HepG2 (cell line): ENCODE data around the gene U2AF2. TPM values are rescaled to one million over a fixed set of nuclear protein-coding genes. Genes with fewer than 3 reads are reported as not detected.

Experiments
- ARID4A ChIP-seq: sonication (generic); formaldehyde crosslinking; IDR thresholded peaks from 2 replicates; pipeline ENCODE4 v1.5.0; 2020; ENCODE audit warnings: mild to moderate bottlenecking, missing genetic modification reagents, borderline replicate concordance
- BRCA1 ChIP-seq: sonication (generic); formaldehyde crosslinking; IDR thresholded peaks from 2 replicates; pipeline ENCODE4 v1.4.0; 2020; ENCODE audit warnings: missing genetic modification reagents
- CC2D1A ChIP-seq: sonication (generic); formaldehyde crosslinking; IDR thresholded peaks from 2 replicates; pipeline ENCODE4 v1.8.1; 2023; ENCODE audit warnings: mild to moderate bottlenecking, missing genetic modification reagents
- CHCHD3 ChIP-seq: sonication (generic); formaldehyde crosslinking; IDR thresholded peaks from 2 replicates; pipeline ENCODE4 v1.8.0; 2022; ENCODE audit warnings: mild to moderate bottlenecking, missing genetic modification reagents, moderate library complexity
- CTCF ChIP-seq: sonication (generic); formaldehyde crosslinking; IDR thresholded peaks from 2 replicates; pipeline ENCODE4 v1.5.0; 2020; ENCODE audit warnings: mild to moderate bottlenecking, missing genetic modification reagents, moderate library complexity
- HDAC2 ChIP-seq: sonication (generic); formaldehyde crosslinking; IDR thresholded peaks from 2 replicates; pipeline ENCODE4 v1.4.0; 2020; ENCODE audit warnings: missing genetic modification reagents
- HMG20A ChIP-seq: IDR thresholded peaks from 2 replicates; pipeline ENCODE4 v1.6.1; 2016; ENCODE audit warnings: borderline replicate concordance
- NRL ChIP-seq: sonication (generic); formaldehyde crosslinking; IDR thresholded peaks from 2 replicates; pipeline ENCODE4 v1.5.0; 2020; ENCODE audit warnings: missing genetic modification reagents, mild to moderate bottlenecking, moderate library complexity, borderline replicate concordance
- RFXAP ChIP-seq: sonication (generic); formaldehyde crosslinking; IDR thresholded peaks from 2 replicates; pipeline ENCODE4 v1.4.0; 2020; ENCODE audit warnings: missing genetic modification reagents, borderline replicate concordance
- SYNCRIP ChIP-seq: fragments of 200-400 bp; formaldehyde crosslinking; IDR thresholded peaks from 2 replicates; pipeline ENCODE4 v1.6.1; 2018; ENCODE audit warnings: mild to moderate bottlenecking, low read depth, low read length; ENCODE audit not compliant: insufficient read depth
- ZFP36L2 ChIP-seq: sonication (generic); formaldehyde crosslinking; IDR thresholded peaks from 2 replicates; pipeline ENCODE4 v1.4.0; 2020; ENCODE audit warnings: missing genetic modification reagents
- ZFP37 ChIP-seq: sonication (generic); formaldehyde crosslinking; IDR thresholded peaks from 2 replicates; pipeline ENCODE4 v1.4.0; 2020; ENCODE audit warnings: missing genetic modification reagents, borderline replicate concordance
- ZNF251 ChIP-seq: sonication (generic); formaldehyde crosslinking; IDR thresholded peaks from 2 replicates; pipeline ENCODE4 v1.9.0; 2021; ENCODE audit warnings: mild to moderate bottlenecking, missing genetic modification reagents
- ZNF572 ChIP-seq: sonication (generic); formaldehyde crosslinking; IDR thresholded peaks from 2 replicates; pipeline ENCODE4 v1.5.1; 2020; ENCODE audit warnings: mild to moderate bottlenecking, missing genetic modification reagents
- ZNF841 ChIP-seq: sonication (generic); formaldehyde crosslinking; IDR thresholded peaks from 2 replicates; pipeline ENCODE4 v1.8.1; 2023; ENCODE audit warnings: missing genetic modification reagents, borderline replicate concordance
- polyA plus RNA-seq, 8 experiments: library from polyadenylated mRNA; depleted of rRNA in 3 of 8; stranded (reverse) in 7 of 8; unstranded in 1 of 8; fragments of >200 nt; fragmentation: Illumina TruSeq in 4 of 8; extraction: Trizol in 4 of 8; gene quantifications; 2 replicates each; pipeline versions ENCODE4 v1.2.1 to v1.2.3, GENCODE V29; 2011 to 2016; ENCODE audit warnings: low read depth in 4 of 8, missing spikeins in 1 of 8, mixed read lengths in 1 of 8; ENCODE audit not compliant: insufficient read depth in 1 of 8
- total RNA-seq, 5 experiments: library from RNA; depleted of rRNA; stranded (reverse); fragments of >200 nt; fragmentation: Illumina TruSeq; extraction: Trizol; gene quantifications; 2 replicates each; pipeline ENCODE4 v1.2.3, GENCODE V29; 2016; ENCODE audit warnings: low read depth in 1 of 5

U2AF2 gene
- total and polyA plus RNA-seq, 2 of the 13 experiments (the other 11 are each of a cell fraction or from before 2014, with no cell fraction given) = 84.3 to 124 TPM

GRCh38 chr19:55647732-55648584, 6.9 kb upstream of the U2AF2 start, which contains the start of gene CCDC106 (continued):
- TF ChIP-seq ARID4A (CRISPR knock-in tag) (peak; percentile 79; the same call in 1 of the 2 replicates), NRL (0 out of 2 replicates have a peak, but pooled peaks have one; percentile 19), CC2D1A (CRISPR knock-in tag) (no peak), BRCA1 (CRISPR knock-in tag) (no peak), ZFP37 (CRISPR knock-in tag) (no peak), HDAC2 (CRISPR knock-in tag) (peak; percentile 21; the same call in 1 of the 2 replicates), CTCF (CRISPR knock-in tag) (no peak; the same call in 1 of the 2 replicates), RFXAP (no peak), CHCHD3 (no peak), SYNCRIP (no peak), ZNF251 (CRISPR knock-in tag) (no peak), ZNF841 (no peak), ZFP36L2 (no peak), HMG20A (CRISPR knock-in tag) (no peak), ZNF572 (no peak)
